Loucy (cell line): ENCODE data around the gene FEM1B.
A peak's percentile ranks its signal among the peaks of the same experiment; 100 is the strongest.

Source experiments
- H2AFZ ChIP-seq: fragments of 200-600 bp; sonication (generic); 2 replicates; pipeline ENCODE4 v1.6.0; 2016; ENCODE audit warnings: antibody characterized with exemption, mild to moderate bottlenecking, low read length, moderate library complexity
- H3F3A ChIP-seq: fragments of 200-600 bp; 2 replicates; pipeline ENCODE4 v1.6.0; 2016; ENCODE audit warnings: antibody characterized with exemption, low read depth, mild to moderate bottlenecking
- H3K27me3 ChIP-seq: fragments of 200-600 bp; sonication (generic); 2 replicates; pipeline ENCODE4 v1.6.1; 2014; ENCODE audit warnings: low read length, mild to moderate bottlenecking; ENCODE audit not compliant: insufficient read depth, poor library complexity, severe bottlenecking
- H3K36me3 ChIP-seq: fragments of 200-600 bp; sonication (generic); 2 replicates; pipeline ENCODE4 v1.6.1; 2016; ENCODE audit warnings: low read length; ENCODE audit not compliant: insufficient read depth
- H3K4me1 ChIP-seq: fragments of 200-600 bp; sonication (generic); 2 replicates; pipeline ENCODE4 v1.5.1; 2014; ENCODE audit warnings: low read length, mild to moderate bottlenecking; ENCODE audit not compliant: insufficient read depth, poor library complexity, severe bottlenecking
- H3K4me2 ChIP-seq: fragments of 200-600 bp; sonication (generic); 2 replicates; pipeline ENCODE4 v1.6.0; 2014; ENCODE audit warnings: antibody characterized with exemption, low read length, low read depth, mild to moderate bottlenecking; ENCODE audit not compliant: poor library complexity, severe bottlenecking
- H3K4me3 ChIP-seq: fragments of 200-600 bp; sonication (generic); 2 replicates; pipeline ENCODE4 v1.5.1; 2014; ENCODE audit warnings: low read length, mild to moderate bottlenecking, mixed read lengths; ENCODE audit not compliant: poor library complexity, severe bottlenecking
- H3K79me2 ChIP-seq: fragments of 200-600 bp; sonication (generic); 2 replicates; pipeline ENCODE4 v1.6.1; 2014; ENCODE audit warnings: low read length; ENCODE audit not compliant: insufficient read depth
- H3K9ac ChIP-seq: fragments of 200-600 bp; sonication (generic); 2 replicates; pipeline ENCODE4 v1.6.0; 2014; ENCODE audit warnings: mild to moderate bottlenecking, low read depth, low read length, moderate library complexity; ENCODE audit not compliant: poor library complexity, severe bottlenecking
- H3K9me2 ChIP-seq: fragments of 200-600 bp; sonication (generic); replicated peaks from 2 replicates; pipeline ENCODE4 v1.6.1; 2016; ENCODE audit warnings: low read depth, low read length, mixed read lengths
- H3K9me3 ChIP-seq: fragments of 200-600 bp; sonication (generic); 2 replicates; pipeline ENCODE4 v1.6.1; 2014; ENCODE audit warnings: mild to moderate bottlenecking, antibody characterized with exemption, low read length, low read depth; ENCODE audit not compliant: insufficient read depth
- H4K20me1 ChIP-seq: fragments of 200-600 bp; sonication (generic); 2 replicates; pipeline ENCODE4 v1.6.0; 2014; ENCODE audit warnings: antibody characterized with exemption, low read length, mild to moderate bottlenecking; ENCODE audit not compliant: insufficient read depth, poor library complexity, severe bottlenecking
- EZH2phosphoT487 ChIP-seq: fragments of 200-600 bp; IDR thresholded peaks from 2 replicates; pipeline ENCODE4 v1.6.1; 2018; ENCODE audit warnings: antibody characterized with exemption, mild to moderate bottlenecking, moderate library complexity, borderline replicate concordance
- TF ChIP-seq, protein P1 (sequence below): fragments of 200-600 bp; sonication (generic); conservative IDR thresholded peaks from 2 replicates; pipeline ENCODE4 v1.5.1; 2014; ENCODE audit warnings: mild to moderate bottlenecking, antibody characterized with exemption, low read length

Gene FEM1B

DNA sequence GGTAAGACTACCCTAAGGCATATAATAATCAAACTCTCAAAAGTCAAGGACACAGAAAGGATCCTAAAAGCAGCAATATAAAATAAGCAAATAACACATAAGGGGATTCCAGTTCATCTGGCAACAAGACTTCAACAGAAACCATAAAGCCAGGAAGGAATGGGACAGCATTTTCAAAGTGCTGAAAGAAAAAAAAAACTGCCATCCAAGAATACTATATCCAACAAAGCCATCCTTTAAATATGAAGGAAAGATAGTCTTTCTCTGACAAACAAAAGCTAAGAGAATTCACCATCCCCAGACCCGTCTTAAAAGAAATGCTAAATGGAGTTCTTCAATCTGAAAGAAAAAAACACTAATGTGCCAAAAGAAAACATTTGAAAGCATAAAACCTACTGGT, 33.3 kb upstream of the FEM1B start:
- Histone ChIP-seq H3K4me3 (no peak overlapping the region), H3K9me2 (no peaks in the 10 kb centered on the region)

DNA sequence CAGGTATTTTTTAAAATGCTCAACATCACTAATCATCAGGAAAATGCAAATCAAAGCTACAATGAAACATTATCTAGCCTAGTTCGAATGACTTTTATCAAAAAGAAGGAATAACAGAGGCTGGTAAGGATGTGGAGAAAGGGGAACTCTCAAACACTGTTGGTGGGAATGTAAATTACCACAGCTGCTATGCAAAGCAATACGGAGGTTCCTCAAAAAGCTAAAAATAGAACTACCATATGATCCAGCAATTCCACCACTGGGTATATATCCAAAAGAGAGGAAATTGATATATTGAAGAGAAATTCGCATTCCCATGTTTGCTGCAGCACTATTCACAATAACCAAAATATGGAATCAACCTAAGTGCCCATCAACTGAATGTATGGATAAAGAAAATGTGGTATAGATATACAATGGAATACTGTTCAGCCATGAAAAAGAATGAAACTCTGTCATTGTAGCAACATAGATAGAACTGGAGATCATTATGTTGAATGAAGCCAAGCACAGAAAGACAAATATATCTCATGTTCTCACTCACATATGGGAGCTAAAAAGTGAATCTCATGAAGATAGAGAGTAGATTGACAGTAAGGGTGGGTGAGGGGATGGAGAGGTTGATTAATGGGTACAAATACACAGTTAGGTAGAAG, 28.4 kb upstream of the FEM1B start:
- H3K27me3 ChIP-seq: no peaks in the 10 kb centered on the region
- H4K20me1 ChIP-seq: no peaks in the 10 kb centered on the region
- no peak overlapping the region for H3K4me3 ChIP-seq
- no peak overlapping the region for H3K4me2 ChIP-seq
- H3K36me3 ChIP-seq: no peaks in the 10 kb centered on the region
- TF ChIP-seq, protein P1, sequence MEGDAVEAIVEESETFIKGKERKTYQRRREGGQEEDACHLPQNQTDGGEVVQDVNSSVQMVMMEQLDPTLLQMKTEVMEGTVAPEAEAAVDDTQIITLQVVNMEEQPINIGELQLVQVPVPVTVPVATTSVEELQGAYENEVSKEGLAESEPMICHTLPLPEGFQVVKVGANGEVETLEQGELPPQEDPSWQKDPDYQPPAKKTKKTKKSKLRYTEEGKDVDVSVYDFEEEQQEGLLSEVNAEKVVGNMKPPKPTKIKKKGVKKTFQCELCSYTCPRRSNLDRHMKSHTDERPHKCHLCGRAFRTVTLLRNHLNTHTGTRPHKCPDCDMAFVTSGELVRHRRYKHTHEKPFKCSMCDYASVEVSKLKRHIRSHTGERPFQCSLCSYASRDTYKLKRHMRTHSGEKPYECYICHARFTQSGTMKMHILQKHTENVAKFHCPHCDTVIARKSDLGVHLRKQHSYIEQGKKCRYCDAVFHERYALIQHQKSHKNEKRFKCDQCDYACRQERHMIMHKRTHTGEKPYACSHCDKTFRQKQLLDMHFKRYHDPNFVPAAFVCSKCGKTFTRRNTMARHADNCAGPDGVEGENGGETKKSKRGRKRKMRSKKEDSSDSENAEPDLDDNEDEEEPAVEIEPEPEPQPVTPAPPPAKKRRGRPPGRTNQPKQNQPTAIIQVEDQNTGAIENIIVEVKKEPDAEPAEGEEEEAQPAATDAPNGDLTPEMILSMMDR: no peak
- TF ChIP-seq EZH2phosphoT487: no peak
- no peaks in the 10 kb centered on the region for H3K4me1 ChIP-seq
- H2AFZ ChIP-seq: no peak overlapping the region
- no peaks in the 10 kb centered on the region for H3K79me2 ChIP-seq
- H3K9me3 ChIP-seq: peaks cover 6% of the 10 kb centered on the region; the same call in 1 of the 2 replicates
- H3F3A ChIP-seq: no peaks in the 10 kb centered on the region
- no peak overlapping the region for H3K9ac ChIP-seq
- H3K9me2 ChIP-seq: no peaks in the 10 kb centered on the region

More for the DNA sequence above, 33.3 kb upstream of the FEM1B start:
- Histone ChIP-seq H4K20me1 (no peaks in the 10 kb centered on the region), H2AFZ (no peak overlapping the region), H3K27me3 (no peaks in the 10 kb centered on the region), H3K79me2 (no peaks in the 10 kb centered on the region), H3K36me3 (no peaks in the 10 kb centered on the region), H3K9me3 (peaks cover 7% of the 10 kb centered on the region; the same call in 1 of the 2 replicates), H3K9ac (no peak overlapping the region), H3K4me1 (no peaks in the 10 kb centered on the region), H3F3A (no peaks in the 10 kb centered on the region), H3K4me2 (no peak overlapping the region)
- TF ChIP-seq, protein P1: no peak
- no peak for TF ChIP-seq EZH2phosphoT487

DNA sequence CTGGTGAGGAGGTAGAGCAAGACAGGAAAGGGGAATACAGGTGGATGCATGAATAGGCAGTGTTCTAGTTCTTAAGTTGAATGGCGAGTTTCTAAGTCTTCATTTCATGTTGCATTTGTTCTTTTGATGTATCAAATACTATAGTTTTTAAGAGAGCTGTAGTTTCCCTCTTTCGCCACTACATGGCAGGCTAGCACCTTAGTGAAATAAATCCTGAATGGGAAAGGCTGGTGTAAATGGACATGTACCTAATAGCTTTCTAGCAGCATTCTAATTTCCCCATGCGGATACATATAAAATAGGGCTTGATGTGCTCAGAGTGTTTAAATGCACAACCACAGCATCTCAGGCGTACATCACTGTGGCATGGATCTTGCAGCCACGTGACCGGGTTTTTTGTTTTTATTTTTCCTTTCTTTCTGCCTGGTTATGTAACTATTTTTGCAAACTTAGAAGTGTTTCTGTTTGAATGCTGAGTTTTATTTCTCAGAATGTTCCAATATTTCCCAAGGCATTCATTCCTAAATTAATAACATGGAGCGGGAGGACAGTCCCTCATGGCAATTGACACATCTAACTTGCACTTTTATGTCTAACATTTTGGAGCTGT, 24.5 kb upstream of the FEM1B start:
- Histone ChIP-seq H2AFZ (no peak overlapping the region; the same call in 1 of the 2 replicates), H3K27me3 (no peaks in the 10 kb centered on the region), H3K4me2 (peak overlapping the region; percentile 36), H3F3A (no peaks in the 10 kb centered on the region), H3K4me1 (no peaks in the 10 kb centered on the region), H3K9me2 (no peaks in the 10 kb centered on the region), H3K36me3 (no peaks in the 10 kb centered on the region), H3K4me3 (no peak overlapping the region), H3K9ac (no peak overlapping the region), H4K20me1 (no peaks in the 10 kb centered on the region), H3K9me3 (no peaks in the 10 kb centered on the region), H3K79me2 (no peaks in the 10 kb centered on the region)
- no peak for TF ChIP-seq EZH2phosphoT487
- TF ChIP-seq, protein P1: peak; percentile 91
